C1 segment of cervical spinal cord (tissue), 14 donors: ENCODE data around the gene NUTM1.
"Not testable (repeated sequence)": the region's sequence is repeated elsewhere in the genome, so short reads cannot be mapped to it uniquely, and the experiment has no call there.

Experiments
- DNase-seq, 14 donors: peaks; one replicate each; lab custom pipeline; 2025; lab: John Stamatoyannopoulos, UW

The NUTM1 gene

DNA sequence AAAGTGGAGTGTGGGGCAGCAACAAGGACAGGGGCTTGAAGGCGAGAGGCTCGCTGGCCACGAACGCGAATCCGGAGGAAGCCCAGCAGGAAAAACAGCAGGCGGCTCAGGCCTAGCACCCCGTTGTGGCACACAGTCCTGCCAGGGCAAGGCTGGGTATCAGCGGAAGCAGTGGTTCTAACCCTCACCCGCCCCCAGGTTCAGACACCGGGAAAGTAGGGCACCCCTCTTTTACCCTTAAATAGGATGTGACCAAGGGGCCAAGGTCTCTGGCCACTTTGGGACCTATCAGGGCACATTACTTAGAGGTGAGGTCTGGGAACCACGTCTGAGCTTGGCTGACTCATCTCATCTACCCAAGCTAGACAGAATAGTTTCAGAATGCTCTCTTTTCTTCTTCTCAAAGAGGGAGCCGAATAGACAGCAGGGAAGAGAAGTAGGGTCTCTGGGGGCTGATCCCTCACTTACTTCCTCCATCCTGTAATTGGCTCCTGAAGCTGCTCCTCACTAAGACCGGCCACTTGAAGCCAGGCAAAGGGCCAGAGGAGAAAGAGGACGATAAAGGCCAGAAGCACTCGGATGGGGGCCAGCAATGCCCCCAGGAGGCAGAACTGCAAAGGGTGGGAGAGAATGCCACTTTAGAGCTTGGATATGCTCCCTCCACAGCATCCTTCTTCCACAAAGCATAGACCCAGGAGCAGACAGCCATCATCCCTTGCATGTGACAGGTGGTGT, 22.1 kb downstream of the NUTM1 start:
- peak in 1 of 14 donors; percentile 2 for DNase-seq

GRCh38 chr15:34365836-34366235, 22.7 kb downstream of the NUTM1 start:
- peak in 1 of 14 donors; percentile 73 for DNase-seq

GRCh38 chr15:34366271-34367065, 23.4 kb downstream of the NUTM1 start:
- peak in 10 of 14 donors; percentile 17 to 80 (median 42) for DNase-seq

- DNase-seq: peak; percentile 22 to 95 (median 84)
Observed at GRCh38 chr15:34367101-34368081, 24.3 kb downstream of the NUTM1 start, which contains the start of gene LPCAT4. Gene LPCAT4 (minus strand): TSS chr15:34367196. CDS start chr15:34367100, 96 bp downstream.

GRCh38 chr15:34370129-34370528, 27.0 kb downstream of the NUTM1 start:
- DNase-seq: no peak

- no peak for DNase-seq
Observed at GRCh38 chr15:34370643-34371042, 27.5 kb downstream of the NUTM1 start.

GRCh38 chr15:34373951-34374350, 30.8 kb downstream of the NUTM1 start:
- DNase-seq: no peak

- DNase-seq: no peak
Observed at GRCh38 chr15:34374816-34375215, 31.7 kb downstream of the NUTM1 start.

GRCh38 chr15:34375541-34375940, 32.4 kb downstream of the NUTM1 start:
- not testable (repeated sequence) for DNase-seq

DNA sequence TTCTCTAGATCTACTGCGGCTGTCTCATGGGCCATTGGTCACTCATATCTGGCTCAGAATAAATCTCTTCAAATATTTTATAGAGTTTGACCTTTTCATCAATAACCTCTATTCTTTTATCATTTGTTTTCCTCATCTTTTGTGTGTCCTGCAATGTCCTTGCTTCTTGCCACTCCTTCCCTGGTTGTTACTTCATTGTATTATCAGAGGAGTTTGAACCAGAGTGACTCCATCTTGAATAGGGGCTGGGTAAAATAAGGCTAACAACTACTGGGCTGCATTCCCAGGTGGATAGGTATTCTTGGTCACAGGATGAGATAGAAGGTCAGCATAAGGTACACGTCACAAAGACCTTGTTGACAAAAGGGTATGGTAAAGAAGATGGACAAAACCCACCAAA, 33.7 kb downstream of the NUTM1 start:
- no peak for DNase-seq

- peak in 1 of 14 donors; percentile 31 for DNase-seq
Observed at GRCh38 chr15:34380491-34380890, 37.4 kb downstream of the NUTM1 start.

DNA sequence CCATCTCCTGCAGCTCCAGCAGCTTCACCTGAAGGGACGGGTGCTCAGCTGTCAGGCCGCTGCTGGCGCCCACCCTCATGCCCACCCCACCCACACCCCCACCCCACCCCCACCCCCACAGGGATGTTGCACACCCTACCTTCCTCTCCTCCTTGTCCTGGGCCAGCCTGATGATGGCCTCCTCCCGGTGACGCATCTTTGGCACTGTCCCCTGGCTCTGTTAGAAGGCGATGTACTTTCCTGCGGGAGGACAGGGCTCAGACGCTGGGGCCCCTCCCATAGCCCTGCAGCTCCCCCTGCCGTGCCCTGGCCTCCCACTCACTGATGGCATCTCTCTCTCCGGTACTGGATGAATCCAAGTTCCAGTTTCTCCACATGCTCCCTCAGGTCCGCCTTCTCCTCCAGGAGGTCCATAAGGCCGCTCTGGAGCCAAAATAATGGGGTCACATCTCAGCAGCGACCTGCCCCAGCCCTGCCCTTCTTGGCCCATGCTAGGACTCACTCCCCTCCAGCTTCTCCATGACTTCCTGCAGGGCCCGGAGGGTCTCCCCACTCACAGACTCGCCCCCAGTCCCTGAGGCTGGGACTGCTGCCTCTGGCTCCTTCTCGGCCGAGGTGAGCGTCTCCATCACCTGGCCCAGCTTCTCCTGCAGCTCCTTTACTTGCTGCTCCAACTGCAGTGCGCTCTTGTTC, 38.9 kb downstream of the NUTM1 start:
- not testable (repeated sequence) for DNase-seq

DNA sequence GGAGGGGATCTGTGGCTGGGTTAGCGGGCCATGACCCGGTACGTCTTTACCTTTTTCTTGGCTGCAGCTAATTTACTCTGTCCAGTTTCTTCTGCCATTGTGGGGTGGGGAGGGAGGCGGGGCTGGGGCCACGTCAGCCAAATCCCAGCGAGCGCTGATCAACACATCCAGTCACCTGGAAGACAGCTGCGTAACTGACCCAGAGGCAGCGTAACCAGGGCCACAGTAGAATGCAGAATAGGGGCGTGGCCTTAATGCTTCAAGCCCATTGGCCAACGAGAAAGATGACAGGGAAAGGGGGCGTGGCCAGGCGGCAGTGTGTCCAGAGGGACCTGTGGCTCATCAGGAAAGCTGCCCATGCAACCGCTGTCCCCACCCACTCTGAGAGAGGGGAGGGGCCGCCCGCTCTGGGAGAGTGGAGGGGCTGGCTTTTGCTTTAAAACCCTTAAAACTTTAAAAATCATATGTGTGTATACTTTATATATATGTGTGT, 46.5 kb downstream of the NUTM1 start:
- DNase-seq: not testable (repeated sequence)

- not testable (repeated sequence) for DNase-seq
Observed at GRCh38 chr15:34392981-34393380, 49.9 kb downstream of the NUTM1 start.

- not testable (repeated sequence) for DNase-seq
Observed at GRCh38 chr15:34397637-34398259, 54.6 kb downstream of the NUTM1 start.

DNA sequence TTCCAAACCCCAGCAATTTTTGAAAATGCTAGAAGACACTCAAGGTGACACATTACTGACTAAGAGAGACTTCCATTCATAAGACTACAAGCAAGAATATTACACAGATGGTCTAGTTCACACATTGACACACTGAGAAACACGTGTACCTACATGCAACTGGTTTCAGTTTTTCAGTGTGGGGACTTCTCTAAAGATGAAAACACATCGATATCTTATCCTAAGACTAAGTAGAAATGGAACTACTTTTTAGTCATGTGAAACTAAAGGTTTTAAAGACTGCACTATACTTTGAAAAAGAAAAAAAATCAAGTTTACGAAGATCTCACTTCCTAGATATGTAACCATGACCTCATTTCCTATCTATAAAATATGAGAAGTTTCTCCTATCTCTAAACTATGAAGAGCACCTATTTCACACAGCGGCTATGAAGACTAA, 60.1 kb downstream of the NUTM1 start:
- DNase-seq: not testable (repeated sequence)

DNA sequence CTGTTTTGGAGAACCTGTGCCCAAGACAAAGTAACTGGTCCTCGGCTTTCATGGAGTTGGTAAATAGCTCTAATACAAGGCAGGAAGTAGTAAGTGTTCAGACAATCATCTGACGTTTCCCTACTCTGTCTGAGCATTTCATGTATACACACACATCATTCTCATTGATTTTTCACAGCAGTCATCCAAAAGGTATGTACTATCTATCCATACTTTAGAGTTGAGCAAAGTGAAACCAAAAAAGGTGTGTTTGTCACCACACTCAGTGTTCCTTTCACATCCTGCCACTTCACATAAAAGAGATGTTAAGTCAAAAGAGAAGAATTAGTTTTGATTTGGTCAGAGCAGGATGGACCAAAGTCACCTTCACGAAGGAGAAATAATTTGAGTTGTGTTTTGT, 60.8 kb downstream of the NUTM1 start:
- DNase-seq: not testable (repeated sequence)
